Activated CD4-positive, alpha-beta T cell treated with anti-CD3 and anti-CD28 coated beads for 48 hours (primary cell): ENCODE measurements around the gene NPTX1.

Experiments
- DNase-seq: peaks from one replicate; pipeline ENCODE4 v3.0.0-alpha.2; 2020

NPTX1 gene

GRCh38 chr17:80424878-80425765 lies 51.3 kb downstream of the NPTX1 start:
- DNase-seq: no peak

GRCh38 chr17:80424261-80424660 lies 52.1 kb downstream of the NPTX1 start:
- DNase-seq: no peak

GRCh38 chr17:80423536-80424225 lies 52.7 kb downstream of the NPTX1 start:
- no peak for DNase-seq

- DNase-seq: no peak
Observed at GRCh38 chr17:80422981-80423380, 53.4 kb downstream of the NPTX1 start.

- no peak for DNase-seq
Observed at GRCh38 chr17:80422276-80422675, 54.1 kb downstream of the NPTX1 start.

GRCh38 chr17:80421381-80422090 lies 54.9 kb downstream of the NPTX1 start:
- DNase-seq: no peak

GRCh38 chr17:80419255-80419654 lies 57.2 kb downstream of the NPTX1 start:
- no peak for DNase-seq

GRCh38 chr17:80418589-80418988 lies 57.8 kb downstream of the NPTX1 start:
- no peak for DNase-seq
